H9 (cell line): ENCODE measurements around the gene PCDHGB2. TPM values are rescaled to one million over a fixed set of nuclear protein-coding genes. Genes with fewer than 3 reads are reported as not detected.

Source experiments
- DNase-seq: peaks from one replicate; pipeline ENCODE4 v3.0.0-alpha.2; 2017
- H2AFZ ChIP-seq: one replicate; pipeline ENCODE4 v1.6.1; 2013; ENCODE audit warnings: mild to moderate bottlenecking, low read length, control low read depth, moderate library complexity
- H2AK5ac ChIP-seq: 2 replicates; pipeline ENCODE4 v1.6.1; 2013; ENCODE audit warnings: low read length, control low read depth, mixed read lengths; ENCODE audit not compliant: insufficient read length
- H2BK120ac ChIP-seq: one replicate; pipeline ENCODE4 v1.6.1; 2013; ENCODE audit warnings: low read depth, mild to moderate bottlenecking, low read length, control low read depth, inconsistent platforms; ENCODE audit not compliant: poor library complexity, severe bottlenecking
- H2BK12ac ChIP-seq: 2 replicates; pipeline ENCODE4 v1.6.1; 2013; ENCODE audit warnings: low read length, control low read depth, mixed read lengths, low read depth; ENCODE audit not compliant: insufficient read length
- H2BK15ac ChIP-seq: 2 replicates; pipeline ENCODE4 v1.6.1; 2013; ENCODE audit warnings: low read depth, low read length, control low read depth
- H2BK20ac ChIP-seq: one replicate; pipeline ENCODE4 v1.6.1; 2013; ENCODE audit warnings: low read depth, mild to moderate bottlenecking, low read length, control low read depth, inconsistent platforms; ENCODE audit not compliant: poor library complexity, severe bottlenecking
- H2BK5ac ChIP-seq: 2 replicates; pipeline ENCODE4 v1.6.1; 2013; ENCODE audit warnings: low read length, control low read depth, mixed read lengths; ENCODE audit not compliant: insufficient read length
- H3K14ac ChIP-seq: 2 replicates; pipeline ENCODE4 v1.6.1; 2013; ENCODE audit warnings: low read length, control low read depth; ENCODE audit not compliant: insufficient read depth
- H3K18ac ChIP-seq: 2 replicates; pipeline ENCODE4 v1.6.1; 2013; ENCODE audit warnings: low read depth, mild to moderate bottlenecking, mixed read lengths, low read length, control low read depth; ENCODE audit not compliant: insufficient read length
- H3K23ac ChIP-seq: 2 replicates; pipeline ENCODE4 v1.6.1; 2013; ENCODE audit warnings: low read length, control low read depth, mixed read lengths, low read depth; ENCODE audit not compliant: insufficient read length
- H3K23me2 ChIP-seq: 2 replicates; pipeline ENCODE4 v1.6.1; 2013; ENCODE audit warnings: low read depth, mild to moderate bottlenecking, mixed read lengths, low read length, control low read depth; ENCODE audit not compliant: insufficient read length, poor library complexity, severe bottlenecking
- H3K27ac ChIP-seq: 2 replicates; pipeline ENCODE4 v1.5.1; 2013; ENCODE audit warnings: low read length, control low read depth, mixed read lengths, low read depth; ENCODE audit not compliant: insufficient read length
- H3K27me3 ChIP-seq: 2 replicates; pipeline ENCODE4 v1.6.1; 2013; ENCODE audit warnings: low read length, control low read depth, inconsistent platforms; ENCODE audit not compliant: insufficient read depth
- H3K4ac ChIP-seq: 2 replicates; pipeline ENCODE4 v1.6.1; 2013; ENCODE audit warnings: low read depth, mild to moderate bottlenecking, control low read depth, inconsistent platforms, low read length, moderate library complexity
- H3K4me1 ChIP-seq: 2 replicates; pipeline ENCODE4 v1.6.1; 2013; ENCODE audit warnings: low read length, control low read depth, inconsistent platforms; ENCODE audit not compliant: insufficient read depth
- H3K4me2 ChIP-seq: 2 replicates; pipeline ENCODE4 v1.6.1; 2013; ENCODE audit warnings: low read length, control low read depth, mixed read lengths; ENCODE audit not compliant: insufficient read length, insufficient read depth
- H3K56ac ChIP-seq: 2 replicates; pipeline ENCODE4 v1.6.1; 2013; ENCODE audit warnings: low read depth, mild to moderate bottlenecking, mixed read lengths, low read length, control low read depth; ENCODE audit not compliant: insufficient read length
- H3K79me1 ChIP-seq: 2 replicates; pipeline ENCODE4 v1.6.1; 2013; ENCODE audit warnings: low read depth, mild to moderate bottlenecking, moderate library complexity, low read length, control low read depth, inconsistent platforms; ENCODE audit not compliant: insufficient read depth, poor library complexity, severe bottlenecking
- H3K79me2 ChIP-seq: 2 replicates; pipeline ENCODE4 v1.6.1; 2013; ENCODE audit warnings: low read length, control low read depth, inconsistent platforms; ENCODE audit not compliant: insufficient read depth
- H3K9ac ChIP-seq: 2 replicates; pipeline ENCODE4 v1.6.1; 2013; ENCODE audit warnings: low read length, control low read depth, mixed read lengths; ENCODE audit not compliant: insufficient read length; ENCODE audit errors: extremely low read depth
- H3K9me3 ChIP-seq: one replicate; pipeline ENCODE4 v1.6.1; 2013; ENCODE audit warnings: low read depth, low read length, inconsistent platforms; ENCODE audit not compliant: control insufficient read depth
- H3T11ph ChIP-seq: one replicate; pipeline ENCODE4 v1.6.1; 2013; ENCODE audit warnings: mild to moderate bottlenecking, low read length, control low read depth, inconsistent platforms
- H4K20me1 ChIP-seq: one replicate; pipeline ENCODE4 v1.6.1; 2013; ENCODE audit not compliant: control insufficient read depth, insufficient read length, insufficient read depth
- H4K5ac ChIP-seq: 2 replicates; pipeline ENCODE4 v1.6.1; 2013; ENCODE audit warnings: low read depth, mild to moderate bottlenecking, mixed read lengths, low read length, control low read depth; ENCODE audit not compliant: insufficient read length
- H4K8ac ChIP-seq: replicated peaks from 2 replicates; pipeline ENCODE4 v1.6.1; 2013; ENCODE audit warnings: low read length, control low read depth, mixed read lengths, low read depth; ENCODE audit not compliant: insufficient read length
- H4K91ac ChIP-seq: 2 replicates; pipeline ENCODE4 v1.6.1; 2013; ENCODE audit warnings: low read depth, mild to moderate bottlenecking, moderate library complexity, mixed read lengths, low read length, control low read depth; ENCODE audit not compliant: insufficient read length
- H3K27ac Mint-ChIP-seq, 3 experiments: 2 replicates in 2 of 3; 3 replicates in 1 of 3; pipeline ENCODE4 v1.8.0; 2020 to 2021; ENCODE audit warnings: mixed read lengths in 3 of 3, mild to moderate bottlenecking in 1 of 3, moderate library complexity in 1 of 3
- H3K27me3 Mint-ChIP-seq: 2 replicates; pipeline ENCODE4 v1.8.0; 2021; ENCODE audit warnings: low read depth, mild to moderate bottlenecking, moderate library complexity, mixed read lengths
- H3K36me3 Mint-ChIP-seq, 3 experiments: 2 replicates in 2 of 3; 3 replicates in 1 of 3; pipeline ENCODE4 v1.8.0; 2020 to 2021; ENCODE audit warnings: low read depth in 3 of 3, mixed read lengths in 3 of 3; ENCODE audit not compliant: insufficient read depth in 1 of 3
- H3K4me1 Mint-ChIP-seq, 2 experiments: 2 replicates each; pipeline ENCODE4 v1.8.0; 2020; ENCODE audit warnings: mixed read lengths in 2 of 2
- H3K4me3 Mint-ChIP-seq, 2 experiments: 2 replicates in 1 of 2; 3 replicates in 1 of 2; pipeline ENCODE4 v1.8.0; 2020 to 2021; ENCODE audit warnings: mild to moderate bottlenecking in 2 of 2, mixed read lengths in 2 of 2, moderate library complexity in 1 of 2
- H3K9me3 Mint-ChIP-seq, 2 experiments: 2 replicates in 1 of 2; 3 replicates in 1 of 2; pipeline ENCODE4 v1.8.0; 2020; ENCODE audit warnings: mild to moderate bottlenecking in 2 of 2, mixed read lengths in 2 of 2, moderate library complexity in 1 of 2
- WGBS: extraction: QIAGEN DNeasy Blood & Tissue Kit; methylation state at CpG from one replicate; pipeline ENCODE4 v1.1.7; 2013; ENCODE audit warnings: missing lambda C conversion rate, low lambda C conversion rate, mixed read lengths; ENCODE audit not compliant: insufficient read length; ENCODE audit errors: extremely low coverage; 5-methylcytosine and 5-hydroxymethylcytosine counted together
- total RNA-seq: library from RNA; stranded (reverse); gene quantifications from 2 replicates; pipeline ENCODE4 v1.2.1, GENCODE V29; 2021
- TF ChIP-seq, protein P1 (sequence below): fragments of 200-600 bp; sonication (generic); conservative IDR thresholded peaks from 3 replicates; pipeline ENCODE4 v1.8.0; 2021; ENCODE audit warnings: antibody characterized with exemption, mild to moderate bottlenecking

The PCDHGB2 gene
- total RNA-seq, 1 experiment from 2014 or later: 3.8 TPM

DNA sequence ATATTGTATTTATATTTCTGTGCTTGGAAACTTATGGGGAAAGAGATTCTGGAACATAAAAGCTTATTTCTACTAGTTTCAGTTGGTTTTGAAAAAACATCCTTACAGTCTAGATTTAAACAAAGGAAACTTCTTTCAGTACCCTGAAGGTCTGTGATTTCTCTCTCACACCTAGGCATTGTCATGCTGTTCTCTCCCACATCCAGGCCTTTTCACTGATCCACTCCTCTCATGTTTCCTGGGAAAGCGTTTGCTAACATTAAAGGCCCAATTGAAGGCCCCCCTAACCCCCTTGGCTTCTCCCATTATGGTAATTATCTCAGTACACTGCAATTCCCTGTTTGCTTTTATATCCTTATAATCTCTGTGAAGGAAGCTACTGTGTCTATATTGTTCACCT is 17.0 kb upstream of the PCDHGB2 start:
- peak overlapping the region in 1 of 2 experiments; percentile 44; a peak in 1 of 5 replicates for H3K4me3 Mint-ChIP-seq
- H2AK5ac ChIP-seq: no peak overlapping the region
- H3K27ac Mint-ChIP-seq: no peak overlapping the region
- H4K5ac ChIP-seq: no peak overlapping the region
- H3K23ac ChIP-seq: no peak overlapping the region
- H4K91ac ChIP-seq: no peak overlapping the region
- no peaks in the 10 kb centered on the region for H3K23me2 ChIP-seq
- H4K8ac ChIP-seq: no peak overlapping the region
- H2BK15ac ChIP-seq: no peak overlapping the region
- no peak overlapping the region for H3T11ph ChIP-seq
- H3K9me3 ChIP-seq: peaks cover 25% of the 10 kb centered on the region
- H3K27ac ChIP-seq: no peak overlapping the region
- H2BK5ac ChIP-seq: no peak overlapping the region
- no peak overlapping the region for H3K56ac ChIP-seq
- peaks cover 17 to 52% (median 33%) of the 10 kb centered on the region in 3 experiments for H3K36me3 Mint-ChIP-seq
- no peak overlapping the region for H3K14ac ChIP-seq
- no peak for DNase-seq
- no peaks in the 10 kb centered on the region for H3K4me1 ChIP-seq
- H3K4me1 Mint-ChIP-seq: peaks cover 2 to 4% of the 10 kb centered on the region in 2 experiments; a peak in 2 of 4 replicates
- no peaks in the 10 kb centered on the region for H4K20me1 ChIP-seq
- no peak overlapping the region for H2BK120ac ChIP-seq
- H3K9me3 Mint-ChIP-seq: peaks cover 68 to 79% of the 10 kb centered on the region in 2 experiments
- H3K4me2 ChIP-seq: no peak overlapping the region
- no peak overlapping the region for H3K9ac ChIP-seq
- H3K79me1 ChIP-seq: no peaks in the 10 kb centered on the region
- no peak overlapping the region for H2BK20ac ChIP-seq
- TF ChIP-seq, protein P1, sequence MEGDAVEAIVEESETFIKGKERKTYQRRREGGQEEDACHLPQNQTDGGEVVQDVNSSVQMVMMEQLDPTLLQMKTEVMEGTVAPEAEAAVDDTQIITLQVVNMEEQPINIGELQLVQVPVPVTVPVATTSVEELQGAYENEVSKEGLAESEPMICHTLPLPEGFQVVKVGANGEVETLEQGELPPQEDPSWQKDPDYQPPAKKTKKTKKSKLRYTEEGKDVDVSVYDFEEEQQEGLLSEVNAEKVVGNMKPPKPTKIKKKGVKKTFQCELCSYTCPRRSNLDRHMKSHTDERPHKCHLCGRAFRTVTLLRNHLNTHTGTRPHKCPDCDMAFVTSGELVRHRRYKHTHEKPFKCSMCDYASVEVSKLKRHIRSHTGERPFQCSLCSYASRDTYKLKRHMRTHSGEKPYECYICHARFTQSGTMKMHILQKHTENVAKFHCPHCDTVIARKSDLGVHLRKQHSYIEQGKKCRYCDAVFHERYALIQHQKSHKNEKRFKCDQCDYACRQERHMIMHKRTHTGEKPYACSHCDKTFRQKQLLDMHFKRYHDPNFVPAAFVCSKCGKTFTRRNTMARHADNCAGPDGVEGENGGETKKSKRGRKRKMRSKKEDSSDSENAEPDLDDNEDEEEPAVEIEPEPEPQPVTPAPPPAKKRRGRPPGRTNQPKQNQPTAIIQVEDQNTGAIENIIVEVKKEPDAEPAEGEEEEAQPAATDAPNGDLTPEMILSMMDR: no peak
- H3K18ac ChIP-seq: no peak overlapping the region
- H3K4ac ChIP-seq: no peak overlapping the region
- no peaks in the 10 kb centered on the region for H3K27me3 ChIP-seq
- WGBS: no CpG with 5 or more reads among the region's 1 CpG
- H2AFZ ChIP-seq: no peak overlapping the region
- H3K79me2 ChIP-seq: no peaks in the 10 kb centered on the region
- peaks cover 9% of the 10 kb centered on the region for H3K27me3 Mint-ChIP-seq
- H2BK12ac ChIP-seq: no peak overlapping the region
